PC-9 (cell line): ENCODE data around the gene YWHAE. TPM values are rescaled to one million over a fixed set of nuclear protein-coding genes. Genes with fewer than 3 reads are reported as not detected.
"Not testable (repeated sequence)": the region's sequence is repeated elsewhere in the genome, so short reads cannot be mapped to it uniquely, and the experiment has no call there.

ENCODE experiments used
- BruUV-seq: library from RNA; stranded (reverse); fragments of 400-500 nt; replicated peaks from 2 replicates; lab custom pipeline; 2021; lab: Mats Ljungman, UMichigan
- CTCF ChIA-PET: fragments of 300-600 bp; sonication (Branson Sonifier 250); formaldehyde crosslinking; loops from one replicate; lab custom pipeline; 2022; ENCODE audit warnings: antibody characterized with exemption; lab: Charles Lee
- POLR2A ChIA-PET: fragments of 300-600 bp; sonication (Branson Sonifier 250); formaldehyde crosslinking; loops from one replicate; lab custom pipeline; 2022; ENCODE audit warnings: antibody characterized with exemption; ENCODE audit not compliant: unreplicated experiment; lab: Charles Lee
- DNase-seq, 2 experiments: peaks; one replicate each; pipeline versions ENCODE4 v3.0.0 to v3.0.0-alpha.2; 2015 to 2022; ENCODE audit warnings: mixed read lengths in 1 of 2
- H2AFZ ChIP-seq: fragments of 200-600 bp; sonication (generic); 2 replicates; pipeline ENCODE4 v1.8.1; 2017; ENCODE audit warnings: antibody characterized with exemption
- H3F3A ChIP-seq: fragments of 200-600 bp; sonication (generic); 2 replicates; pipeline ENCODE4 v1.8.1; 2017; ENCODE audit warnings: antibody characterized with exemption, mild to moderate bottlenecking, low read depth; ENCODE audit not compliant: insufficient read depth
- H3K27ac ChIP-seq: fragments of 200-600 bp; sonication (generic); 2 replicates; pipeline ENCODE4 v1.6.1; 2016; ENCODE audit warnings: mixed run types
- H3K27me3 ChIP-seq: fragments of 200-600 bp; sonication (generic); 2 replicates; pipeline ENCODE4 v1.6.1; 2016; ENCODE audit warnings: low read depth, mixed run types; ENCODE audit not compliant: insufficient read depth
- H3K36me3 ChIP-seq: fragments of 200-600 bp; sonication (generic); 2 replicates; pipeline ENCODE4 v1.6.1; 2016; ENCODE audit warnings: low read depth, mixed run types
- H3K4me1 ChIP-seq: fragments of 200-600 bp; sonication (generic); replicated peaks from 2 replicates; pipeline ENCODE4 v1.6.1; 2016; ENCODE audit warnings: mixed run types; ENCODE audit not compliant: insufficient read depth
- H3K4me2 ChIP-seq: fragments of 200-600 bp; sonication (generic); 2 replicates; pipeline ENCODE4 v1.6.1; 2017; ENCODE audit warnings: mixed run types
- H3K4me3 ChIP-seq: fragments of 200-600 bp; sonication (generic); 2 replicates; pipeline ENCODE4 v1.6.1; 2016; ENCODE audit warnings: mixed run types
- H3K79me2 ChIP-seq: fragments of 200-600 bp; sonication (generic); 2 replicates; pipeline ENCODE4 v1.6.1; 2017; ENCODE audit warnings: low read depth, mixed run types
- H3K9me2 ChIP-seq: fragments of 200-600 bp; sonication (generic); 2 replicates; pipeline ENCODE4 v1.8.1; 2017; ENCODE audit warnings: mild to moderate bottlenecking; ENCODE audit not compliant: insufficient read depth
- H3K9me3 ChIP-seq: fragments of 200-600 bp; sonication (generic); 2 replicates; pipeline ENCODE4 v1.8.1; 2016; ENCODE audit warnings: low read depth; ENCODE audit not compliant: insufficient read depth
- H4K20me1 ChIP-seq: fragments of 200-600 bp; sonication (generic); 2 replicates; pipeline ENCODE4 v1.8.1; 2017; ENCODE audit not compliant: insufficient read depth
- CTCF ChIP-seq: fragments of 200-600 bp; sonication (generic); conservative IDR thresholded peaks from 2 replicates; pipeline ENCODE4 v1.6.1; 2017; ENCODE audit warnings: mixed run types, antibody characterized with exemption, mild to moderate bottlenecking, moderate library complexity
- EZH2 ChIP-seq: fragments of 200-600 bp; sonication (generic); IDR thresholded peaks from 2 replicates; pipeline ENCODE4 v1.8.0; 2017; ENCODE audit warnings: antibody characterized with exemption, low read depth
- intact Hi-C: fragments of 100-400 bp; cut with micrococcal nuclease; formaldehyde crosslinking; loops from one replicate; pipeline ENCODE4 v1.10.0; 2022; ENCODE audit not compliant: unreplicated experiment
- total RNA-seq: library from RNA; stranded (reverse); gene quantifications from 2 replicates; pipeline ENCODE4 v1.2.3, GENCODE V29; 2021

The YWHAE gene
- total RNA-seq, 1 experiment from 2014 or later, result 1,140 TPM

- CTCF ChIA-PET, result no interaction called here
- H3K27ac ChIP-seq, result no peak overlapping the region
- H3K9me3 ChIP-seq, result no peaks in the 10 kb centered on the region
Measured at GRCh38 chr17:1446201-1446600, 46.2 kb upstream of the YWHAE start.

GRCh38 chr17:1445695-1446094, 45.7 kb upstream of the YWHAE start:
- H3K9me3 ChIP-seq, BruUV-seq, H3K27me3 ChIP-seq, CTCF ChIA-PET, H3K4me3 ChIP-seq, POLR2A ChIA-PET, H3K27ac ChIP-seq, H2AFZ ChIP-seq, H3K9me2 ChIP-seq, DNase-seq, H3K36me3 ChIP-seq, H3K4me1 ChIP-seq, H3K4me2 ChIP-seq, intact Hi-C loops: not testable (repeated sequence)
- peaks cover 99% of the 10 kb centered on the region for H3K79me2 ChIP-seq
- peaks cover 82% of the 10 kb centered on the region for H4K20me1 ChIP-seq
- peaks cover 12% of the 10 kb centered on the region for H3F3A ChIP-seq

More at GRCh38 chr17:1446201-1446600, 46.2 kb upstream of the YWHAE start:
- Histone ChIP-seq H3F3A (peaks cover 12% of the 10 kb centered on the region), H3K79me2 (peaks cover 99% of the 10 kb centered on the region), H3K27me3 (no peaks in the 10 kb centered on the region), H4K20me1 (peaks cover 82% of the 10 kb centered on the region), H2AFZ (no peak overlapping the region), H3K4me3 (no peak overlapping the region), H3K36me3 (no peaks in the 10 kb centered on the region), H3K4me2 (no peak overlapping the region), H3K9me2 (no peaks in the 10 kb centered on the region), H3K4me1 (no peaks in the 10 kb centered on the region)
- no TSS peak for BruUV-seq
- POLR2A ChIA-PET, result no interaction called here
- DNase-seq, result no peak
- no peak for TF ChIP-seq EZH2
- TF ChIP-seq CTCF, result no peak
- intact Hi-C loops, result no loop called here

- Histone ChIP-seq H4K20me1 (peaks cover 81% of the 10 kb centered on the region), H3K79me2 (peaks cover 94% of the 10 kb centered on the region)
- intact Hi-C loops, H3K4me3 ChIP-seq, BruUV-seq, H3F3A ChIP-seq, H3K27ac ChIP-seq, H3K9me2 ChIP-seq, POLR2A ChIA-PET, H3K4me2 ChIP-seq, H3K36me3 ChIP-seq, H3K27me3 ChIP-seq, H3K9me3 ChIP-seq, CTCF ChIA-PET, DNase-seq, H2AFZ ChIP-seq, H3K4me1 ChIP-seq: not testable (repeated sequence)
Measured at GRCh38 chr17:1442721-1443120, 42.7 kb upstream of the YWHAE start.

- no peak overlapping the region for H2AFZ ChIP-seq
- no TSS peak for BruUV-seq
- ChIA-PET POLR2A (no interaction called here), CTCF (no interaction called here)
- peaks cover 4% of the 10 kb centered on the region; the same call in 1 of the 2 replicates for H3F3A ChIP-seq
- H3K79me2 ChIP-seq, result peaks cover 94% of the 10 kb centered on the region
- DNase-seq, result no peak
- TF ChIP-seq EZH2, result no peak
- TF ChIP-seq CTCF, result no peak
- H4K20me1 ChIP-seq, result peaks cover 76% of the 10 kb centered on the region
- no peaks in the 10 kb centered on the region for H3K36me3 ChIP-seq
- H3K9me2 ChIP-seq, result no peaks in the 10 kb centered on the region
- no peak overlapping the region for H3K4me3 ChIP-seq
- no peaks in the 10 kb centered on the region for H3K27me3 ChIP-seq
- no peaks in the 10 kb centered on the region for H3K4me1 ChIP-seq
- no peak overlapping the region for H3K27ac ChIP-seq
- H3K9me3 ChIP-seq, result no peaks in the 10 kb centered on the region
- intact Hi-C loops, result no loop called here
- H3K4me2 ChIP-seq, result no peak overlapping the region
Measured at GRCh38 chr17:1442187-1442586, 42.2 kb upstream of the YWHAE start.
